NCI-H1092 treated with DMSO at 0.1 percent for 48 hours (cell line): ENCODE data around the gene RND1.
"Not testable (repeated sequence)": the region's sequence is repeated elsewhere in the genome, so short reads cannot be mapped to it uniquely, and the experiment has no call there.

ENCODE experiments used
- DNase-seq: peaks from one replicate; lab custom pipeline; 2025; lab: John Stamatoyannopoulos, UW

Gene RND1

GRCh38 chr12:48865281-48866051 is at the start of gene RND1:
TSS of gene RND1 (minus strand) at chr12:48865870. CDS start at chr12:48865767, 103 bp downstream.
- DNase-seq = peak; percentile 88

GRCh38 chr12:48910196-48910595 is 44.5 kb upstream of the RND1 start:
- no peak for DNase-seq

GRCh38 chr12:48909698-48910097 is 44.0 kb upstream of the RND1 start:
- not testable (repeated sequence) for DNase-seq

- DNase-seq = no peak
Measured at GRCh38 chr12:48907245-48907644, 41.6 kb upstream of the RND1 start.

- DNase-seq = peak; percentile 64
Measured at GRCh38 chr12:48903982-48904411, 38.3 kb upstream of the RND1 start.

GRCh38 chr12:48903363-48903981 is 37.8 kb upstream of the RND1 start:
- no peak for DNase-seq

GRCh38 chr12:48901278-48901677 is 35.6 kb upstream of the RND1 start:
- DNase-seq = no peak

GRCh38 chr12:48899651-48900050 is 34.0 kb upstream of the RND1 start:
- no peak for DNase-seq

- no peak for DNase-seq
Measured at GRCh38 chr12:48894271-48894670, 28.6 kb upstream of the RND1 start.

- peak; percentile 31 for DNase-seq
Measured at GRCh38 chr12:48890657-48891418, 25.2 kb upstream of the RND1 start.

GRCh38 chr12:48889679-48890078 is 24.0 kb upstream of the RND1 start:
- no peak for DNase-seq

- DNase-seq = peak; percentile 0
Measured at GRCh38 chr12:48883305-48884161, 17.9 kb upstream of the RND1 start.

GRCh38 chr12:48882972-48883304 is 17.3 kb upstream of the RND1 start:
- DNase-seq = no peak

- no peak for DNase-seq
Measured at GRCh38 chr12:48882315-48882687, 16.6 kb upstream of the RND1 start.

GRCh38 chr12:48881686-48882314 is 16.1 kb upstream of the RND1 start:
- no peak for DNase-seq

GRCh38 chr12:48880647-48881046 is 15.0 kb upstream of the RND1 start:
- DNase-seq = no peak

GRCh38 chr12:48878548-48878947 is 12.9 kb upstream of the RND1 start:
- no peak for DNase-seq

- no peak for DNase-seq
Measured at GRCh38 chr12:48875944-48876515, 10.4 kb upstream of the RND1 start.

- not testable (repeated sequence) for DNase-seq
Measured at GRCh38 chr12:48873534-48873933, 7.9 kb upstream of the RND1 start.

GRCh38 chr12:48873096-48873495 is 7.4 kb upstream of the RND1 start:
- no peak for DNase-seq

GRCh38 chr12:48869191-48869590 is 3.5 kb upstream of the RND1 start:
- DNase-seq = no peak
